Measurements from ENCODE around the gene EIF2B2.

- TF ChIP-seq CTCF (IDR thresholded peaks at IDR 0.05) (no peak), EP300 (IDR thresholded peaks at IDR 0.05) (no peak)
Observed at GRCh38 chr14:75044752-75045151, 42.0 kb downstream of the EIF2B2 start.
